Activated CD4-positive, alpha-beta T cell treated with anti-CD3 and anti-CD28 coated beads, Interleukin-2, amount 10 ng/mL, durations not matched to agents 24 days and 14 days (primary cell): ENCODE measurements around the gene MACROD2. TPM values are rescaled to one million over a fixed set of nuclear protein-coding genes. Genes with fewer than 3 reads are reported as not detected.
"Not testable (repeated sequence)": the region's sequence is repeated elsewhere in the genome, so short reads cannot be mapped to it uniquely, and the experiment has no call there.

Experiments
- DNase-seq: peaks from one replicate; pipeline ENCODE4 v3.0.0; 2022
- H3K27ac Mint-ChIP-seq: one replicate; pipeline ENCODE4 v1.8.0; 2022; ENCODE audit warnings: mild to moderate bottlenecking, mixed read lengths
- H3K27me3 Mint-ChIP-seq: one replicate; pipeline ENCODE4 v1.8.0; 2022; ENCODE audit warnings: mixed read lengths
- H3K36me3 Mint-ChIP-seq: one replicate; pipeline ENCODE4 v1.8.0; 2022; ENCODE audit warnings: low read depth, mild to moderate bottlenecking, mixed read lengths
- H3K4me1 Mint-ChIP-seq: one replicate; pipeline ENCODE4 v1.8.0; 2021; ENCODE audit warnings: mixed read lengths
- H3K4me3 Mint-ChIP-seq: one replicate; pipeline ENCODE4 v1.8.0; 2022; ENCODE audit warnings: mild to moderate bottlenecking, moderate library complexity, mixed read lengths
- H3K9me3 Mint-ChIP-seq: one replicate; pipeline ENCODE4 v1.8.0; 2021; ENCODE audit warnings: mixed read lengths
- intact Hi-C: fragments of 100-400 bp; cut with micrococcal nuclease; formaldehyde crosslinking; loops from one replicate; pipeline ENCODE4 v1.15.1; 2023
- total RNA-seq: library from RNA; stranded (reverse); gene quantifications from 2 replicates; pipeline ENCODE4 v1.2.3, GENCODE V29; 2022

MACROD2 gene
- total RNA-seq, 1 donor from 2014 or later = not detected

GRCh38 chr20:15179381-15179780 lies 1184.1 kb downstream of the MACROD2 start:
- no peaks in the 10 kb centered on the region for H3K4me1 Mint-ChIP-seq
- DNase-seq = no peak
- H3K4me3 Mint-ChIP-seq = no peak overlapping the region

DNA sequence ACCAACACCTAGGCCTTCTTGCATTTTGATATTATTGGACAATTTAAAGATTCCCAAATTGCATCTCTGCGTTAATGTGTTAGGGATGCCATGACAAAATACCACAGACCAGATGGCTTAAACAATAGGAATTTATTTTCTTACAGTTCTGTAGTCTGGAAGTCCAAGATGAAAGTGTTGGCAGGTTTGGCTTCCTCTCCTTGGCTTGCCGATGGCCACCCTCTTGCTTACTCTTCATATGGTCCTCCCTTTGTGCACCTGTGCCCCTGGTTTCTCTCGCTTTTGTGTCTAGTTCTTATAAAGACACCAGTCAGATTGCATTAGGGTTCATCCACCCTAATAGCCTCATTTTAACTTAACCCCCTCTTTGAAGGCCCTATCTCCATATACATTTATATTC lies 1184.5 kb downstream of the MACROD2 start:
- Mint-ChIP-seq H3K4me3 (no peak overlapping the region), H3K27me3 (no peaks in the 10 kb centered on the region), H3K9me3 (no peaks in the 10 kb centered on the region), H3K4me1 (no peaks in the 10 kb centered on the region), H3K36me3 (no peaks in the 10 kb centered on the region), H3K27ac (no peak overlapping the region)
- no peak for DNase-seq
- intact Hi-C loops = no loop called here

More at GRCh38 chr20:15179381-15179780, 1184.1 kb downstream of the MACROD2 start:
- Mint-ChIP-seq H3K27ac (no peak overlapping the region), H3K27me3 (no peaks in the 10 kb centered on the region), H3K36me3 (no peaks in the 10 kb centered on the region), H3K9me3 (no peaks in the 10 kb centered on the region)
- intact Hi-C loops = no loop called here

DNA sequence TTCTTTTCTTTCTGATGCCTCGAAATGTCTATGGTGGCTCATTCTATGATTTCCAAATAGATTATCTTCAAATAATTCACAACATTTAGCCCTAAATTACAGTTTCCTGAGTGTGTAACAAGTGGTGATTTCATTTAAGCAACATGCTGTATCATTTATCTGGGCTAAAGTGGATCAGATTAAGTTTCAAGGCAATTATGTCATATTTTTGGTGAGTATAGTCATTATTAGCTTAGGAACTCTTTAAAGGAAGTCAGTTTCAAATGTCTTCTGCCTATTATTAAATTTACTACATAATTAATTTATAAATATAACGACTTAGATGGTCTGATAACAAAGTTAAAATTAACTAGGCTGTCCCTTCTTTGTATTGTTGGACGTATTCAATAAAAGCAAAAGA lies 1190.0 kb downstream of the MACROD2 start:
- intact Hi-C loops = no loop called here
- H3K9me3 Mint-ChIP-seq = no peaks in the 10 kb centered on the region
- H3K4me1 Mint-ChIP-seq = no peaks in the 10 kb centered on the region
- H3K4me3 Mint-ChIP-seq = no peak overlapping the region
- DNase-seq = no peak
- no peaks in the 10 kb centered on the region for H3K27me3 Mint-ChIP-seq
- H3K27ac Mint-ChIP-seq = no peak overlapping the region
- H3K36me3 Mint-ChIP-seq = no peaks in the 10 kb centered on the region

GRCh38 chr20:15185913-15186312 lies 1190.6 kb downstream of the MACROD2 start:
- Mint-ChIP-seq H3K4me1 (no peaks in the 10 kb centered on the region), H3K9me3 (no peaks in the 10 kb centered on the region)

GRCh38 chr20:15187612-15188011 lies 1192.3 kb downstream of the MACROD2 start:
- H3K27ac Mint-ChIP-seq = no peak overlapping the region
- intact Hi-C loops = no loop called here
- DNase-seq = no peak
- H3K4me3 Mint-ChIP-seq = no peak overlapping the region
- no peaks in the 10 kb centered on the region for H3K4me1 Mint-ChIP-seq
- no peaks in the 10 kb centered on the region for H3K36me3 Mint-ChIP-seq
- H3K9me3 Mint-ChIP-seq = no peaks in the 10 kb centered on the region
- H3K27me3 Mint-ChIP-seq = no peaks in the 10 kb centered on the region

More at GRCh38 chr20:15185913-15186312, 1190.6 kb downstream of the MACROD2 start:
- no peaks in the 10 kb centered on the region for H3K27me3 Mint-ChIP-seq
- no peak overlapping the region for H3K4me3 Mint-ChIP-seq
- no peaks in the 10 kb centered on the region for H3K36me3 Mint-ChIP-seq
- intact Hi-C loops = no loop called here
- H3K27ac Mint-ChIP-seq = no peak overlapping the region
- DNase-seq = no peak

DNA sequence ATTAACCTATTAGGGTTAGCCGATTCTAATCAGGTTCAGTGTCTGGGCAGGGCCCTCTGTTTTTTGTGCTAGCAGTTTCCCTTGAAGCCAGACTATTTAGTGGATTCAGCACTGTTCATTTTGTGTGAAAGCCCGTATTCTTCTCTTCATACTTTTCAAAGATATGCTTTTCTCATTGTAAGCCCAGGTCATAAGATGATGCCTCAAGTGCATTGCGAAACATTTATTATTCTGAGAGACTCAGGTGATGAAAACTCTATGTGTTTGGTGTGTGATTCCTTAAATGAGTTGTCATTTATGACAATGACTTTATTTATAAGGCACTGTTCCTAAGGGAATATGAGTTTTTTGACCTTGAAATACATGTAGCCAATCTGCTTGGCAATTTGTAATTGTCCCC lies 1193.1 kb downstream of the MACROD2 start:
- Mint-ChIP-seq H3K4me3 (no peak overlapping the region), H3K27ac (no peak overlapping the region), H3K9me3 (no peaks in the 10 kb centered on the region), H3K27me3 (no peaks in the 10 kb centered on the region), H3K36me3 (no peaks in the 10 kb centered on the region), H3K4me1 (no peaks in the 10 kb centered on the region)
- intact Hi-C loops = no loop called here
- DNase-seq = no peak

DNA sequence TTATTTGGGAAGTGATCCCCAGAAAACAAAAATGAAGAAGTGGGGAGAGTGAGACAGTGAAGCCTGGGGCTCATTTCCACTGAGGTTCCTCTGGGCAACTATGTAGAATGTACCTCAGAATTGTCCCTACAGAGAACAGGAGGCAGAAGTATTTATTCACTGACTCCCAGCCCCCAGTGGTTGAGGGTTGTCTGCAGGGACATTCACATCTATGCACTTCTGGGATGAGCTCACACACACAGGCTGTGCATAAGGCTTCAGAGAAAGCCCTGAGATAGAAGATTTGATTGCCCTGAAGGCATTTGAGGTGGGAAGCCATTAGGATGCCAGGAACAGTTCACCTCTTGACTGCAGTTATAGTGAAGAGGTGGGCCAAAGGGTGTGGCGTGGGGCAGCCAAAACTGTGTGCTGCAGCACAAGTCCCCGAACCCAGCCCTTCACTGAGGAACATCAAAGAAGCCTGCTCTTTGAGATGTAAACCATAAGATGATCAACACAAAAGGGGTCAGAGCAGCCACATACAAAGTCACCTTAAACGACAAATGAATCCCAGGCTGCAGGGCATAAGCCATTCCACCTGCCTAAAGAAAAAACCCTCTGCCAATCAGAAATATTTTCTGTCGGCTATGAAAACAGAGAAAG lies 1195.9 kb downstream of the MACROD2 start:
- intact Hi-C loops = no loop called here
- Mint-ChIP-seq H3K27ac (no peak overlapping the region), H3K27me3 (no peaks in the 10 kb centered on the region), H3K4me3 (no peak overlapping the region), H3K4me1 (no peaks in the 10 kb centered on the region), H3K36me3 (no peaks in the 10 kb centered on the region), H3K9me3 (no peaks in the 10 kb centered on the region)
- DNase-seq = no peak

- intact Hi-C loops = no loop called here
- Mint-ChIP-seq H3K36me3 (no peaks in the 10 kb centered on the region), H3K4me1 (no peaks in the 10 kb centered on the region), H3K27ac (no peak overlapping the region), H3K27me3 (no peaks in the 10 kb centered on the region), H3K9me3 (no peaks in the 10 kb centered on the region), H3K4me3 (no peak overlapping the region)
- DNase-seq = no peak
Observed at GRCh38 chr20:15195378-15195777, 1200.1 kb downstream of the MACROD2 start.

DNA sequence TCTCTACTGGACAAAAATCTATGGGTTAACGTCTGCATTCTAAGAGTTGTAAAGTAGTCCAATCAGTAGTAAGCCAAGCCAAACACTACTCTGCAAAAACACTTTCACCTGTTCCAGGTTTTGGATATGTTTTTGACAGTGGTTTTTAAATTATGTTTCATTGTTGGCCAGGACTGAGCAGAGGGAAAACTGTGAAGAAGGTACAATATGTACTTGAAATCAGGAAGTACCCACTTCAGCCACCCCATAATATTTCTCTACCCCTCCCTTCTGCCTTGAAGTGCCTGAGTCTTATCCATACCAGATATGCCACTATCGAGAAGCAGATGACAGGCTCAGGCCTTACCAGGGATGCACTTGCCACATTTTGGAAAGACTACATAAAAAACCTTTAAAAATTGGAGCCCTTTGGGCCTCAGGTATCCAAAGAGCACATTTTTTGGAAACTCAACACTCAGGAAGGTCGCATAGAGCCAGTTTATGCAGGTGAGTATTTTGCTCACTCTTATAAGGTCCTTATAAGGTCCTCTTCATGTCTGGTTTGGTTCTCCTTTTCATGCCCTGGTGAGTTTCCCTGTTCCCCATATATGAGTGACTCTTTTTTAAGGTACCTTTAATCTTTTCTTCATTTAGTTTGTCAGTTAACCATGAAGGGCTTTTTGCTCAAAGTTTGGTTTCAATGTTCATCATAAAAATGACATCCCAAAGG lies 1201.4 kb downstream of the MACROD2 start:
- H3K27ac Mint-ChIP-seq = no peak overlapping the region
- intact Hi-C loops = no loop called here
- no peaks in the 10 kb centered on the region for H3K4me1 Mint-ChIP-seq
- no peaks in the 10 kb centered on the region for H3K27me3 Mint-ChIP-seq
- no peak for DNase-seq
- H3K4me3 Mint-ChIP-seq = no peak overlapping the region
- H3K36me3 Mint-ChIP-seq = no peaks in the 10 kb centered on the region
- peaks cover 4% of the 10 kb centered on the region for H3K9me3 Mint-ChIP-seq

GRCh38 chr20:15198017-15198416 lies 1202.7 kb downstream of the MACROD2 start:
- H3K4me3 Mint-ChIP-seq, H3K9me3 Mint-ChIP-seq, H3K36me3 Mint-ChIP-seq, H3K4me1 Mint-ChIP-seq, intact Hi-C loops, H3K27me3 Mint-ChIP-seq, H3K27ac Mint-ChIP-seq, DNase-seq: not testable (repeated sequence)

GRCh38 chr20:15199698-15200097 lies 1204.4 kb downstream of the MACROD2 start:
- H3K9me3 Mint-ChIP-seq = peaks cover 4% of the 10 kb centered on the region
- intact Hi-C loops = no loop called here
- no peaks in the 10 kb centered on the region for H3K4me1 Mint-ChIP-seq
- no peak for DNase-seq
- no peak overlapping the region for H3K4me3 Mint-ChIP-seq
- no peak overlapping the region for H3K27ac Mint-ChIP-seq
- H3K27me3 Mint-ChIP-seq = no peaks in the 10 kb centered on the region
- no peaks in the 10 kb centered on the region for H3K36me3 Mint-ChIP-seq

- Mint-ChIP-seq H3K9me3 (peaks cover 4% of the 10 kb centered on the region), H3K4me3 (no peak overlapping the region), H3K36me3 (no peaks in the 10 kb centered on the region), H3K27ac (no peak overlapping the region), H3K4me1 (no peaks in the 10 kb centered on the region), H3K27me3 (no peaks in the 10 kb centered on the region)
- DNase-seq = no peak
- intact Hi-C loops = no loop called here
Observed at GRCh38 chr20:15200147-15200565, 1204.8 kb downstream of the MACROD2 start.

- Mint-ChIP-seq H3K4me1 (no peaks in the 10 kb centered on the region), H3K9me3 (peaks cover 4% of the 10 kb centered on the region), H3K27ac (no peak overlapping the region), H3K27me3 (no peaks in the 10 kb centered on the region), H3K36me3 (no peaks in the 10 kb centered on the region), H3K4me3 (no peak overlapping the region)
- intact Hi-C loops = no loop called here
- no peak for DNase-seq
Observed at GRCh38 chr20:15201602-15202001, 1206.3 kb downstream of the MACROD2 start.

DNA sequence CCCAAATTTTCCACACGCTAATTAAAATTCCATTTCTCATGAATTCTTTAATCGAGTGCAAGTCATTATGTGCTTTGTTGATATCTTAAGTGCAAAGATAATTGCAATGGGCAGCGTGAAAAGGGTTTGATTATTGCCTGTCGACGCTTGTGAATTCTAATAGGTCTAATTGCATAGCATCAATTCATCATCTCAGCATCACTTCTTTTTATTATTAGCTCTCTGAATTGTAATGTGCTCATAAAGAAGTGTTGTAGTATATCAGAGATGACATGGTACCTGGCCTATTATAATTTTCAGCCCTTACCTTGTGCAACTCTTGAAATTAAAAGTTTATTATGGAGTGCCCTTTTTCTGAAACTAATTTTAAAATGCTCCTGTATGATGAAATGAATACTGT lies 1208.9 kb downstream of the MACROD2 start:
- Mint-ChIP-seq H3K36me3 (no peaks in the 10 kb centered on the region), H3K9me3 (peaks cover 4% of the 10 kb centered on the region), H3K4me3 (no peak overlapping the region), H3K27ac (no peak overlapping the region), H3K4me1 (no peaks in the 10 kb centered on the region), H3K27me3 (no peaks in the 10 kb centered on the region)
- DNase-seq = no peak
- intact Hi-C loops = no loop called here

DNA sequence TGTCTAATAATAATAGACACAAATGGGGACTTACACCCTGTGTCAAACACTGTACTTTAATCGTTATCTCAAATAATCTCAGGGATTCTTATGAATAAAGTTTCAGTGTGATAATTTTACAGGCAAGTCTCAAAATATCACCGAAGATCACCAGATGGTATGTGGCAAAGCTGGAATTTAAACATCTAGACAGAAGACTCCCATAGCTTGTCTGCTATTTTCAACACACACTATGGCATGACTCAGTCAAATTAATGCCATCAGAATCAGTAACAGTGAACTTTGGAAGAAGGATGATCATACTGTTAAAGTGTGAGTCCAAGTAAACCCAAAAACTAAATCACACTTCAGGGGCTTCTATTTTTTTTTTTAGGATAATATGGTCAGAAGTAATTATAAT lies 1209.7 kb downstream of the MACROD2 start:
- DNase-seq = no peak
- Mint-ChIP-seq H3K27ac (no peak overlapping the region), H3K27me3 (no peaks in the 10 kb centered on the region), H3K9me3 (peaks cover 4% of the 10 kb centered on the region), H3K4me1 (no peaks in the 10 kb centered on the region), H3K36me3 (no peaks in the 10 kb centered on the region), H3K4me3 (no peak overlapping the region)
- intact Hi-C loops = no loop called here
